Midbrain (tissue), 1 donor: Measurements from ENCODE around the gene PRELP.
A peak's percentile ranks its signal among the peaks of the same experiment; 100 is the strongest.
"Not testable (repeated sequence)": the region's sequence is repeated elsewhere in the genome, so short reads cannot be mapped to it uniquely, and the experiment has no call there.

Source experiments
- DNase-seq: peaks from one replicate; lab custom pipeline; 2025; lab: John Stamatoyannopoulos, UW

PRELP gene

GRCh38 chr1:203506858-203507626 is 31.4 kb downstream of the PRELP start:
- no peak for DNase-seq

GRCh38 chr1:203507759-203508158 is 32.2 kb downstream of the PRELP start:
- DNase-seq: no peak

GRCh38 chr1:203508463-203509073 is 33.0 kb downstream of the PRELP start:
- peak; percentile 27 for DNase-seq

- no peak for DNase-seq
These were observed 33.5 kb downstream of the PRELP start for GRCh38 chr1:203509135-203509534.

DNA sequence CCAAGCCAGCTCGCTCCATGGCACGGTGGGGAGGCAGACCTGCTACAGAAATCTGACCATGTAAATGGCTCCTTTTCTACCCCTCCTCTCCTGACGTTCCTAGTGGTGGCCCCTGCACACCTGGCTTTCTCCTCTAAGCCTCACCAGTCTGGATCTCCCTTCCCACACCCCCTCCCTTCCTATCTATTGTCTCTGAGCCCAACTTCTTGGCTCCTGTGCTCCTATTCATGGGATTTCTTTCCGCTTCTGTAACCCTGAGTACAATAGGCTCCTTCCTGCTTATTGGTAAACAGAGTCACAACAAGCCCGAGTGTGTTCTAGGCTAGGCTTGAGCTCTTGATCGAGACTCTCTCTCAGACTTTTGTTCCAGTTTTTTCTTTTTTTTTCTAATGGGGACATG is 35.9 kb downstream of the PRELP start:
- no peak for DNase-seq

- DNase-seq: no peak
These were observed 36.3 kb downstream of the PRELP start for GRCh38 chr1:203511930-203512329.

DNA sequence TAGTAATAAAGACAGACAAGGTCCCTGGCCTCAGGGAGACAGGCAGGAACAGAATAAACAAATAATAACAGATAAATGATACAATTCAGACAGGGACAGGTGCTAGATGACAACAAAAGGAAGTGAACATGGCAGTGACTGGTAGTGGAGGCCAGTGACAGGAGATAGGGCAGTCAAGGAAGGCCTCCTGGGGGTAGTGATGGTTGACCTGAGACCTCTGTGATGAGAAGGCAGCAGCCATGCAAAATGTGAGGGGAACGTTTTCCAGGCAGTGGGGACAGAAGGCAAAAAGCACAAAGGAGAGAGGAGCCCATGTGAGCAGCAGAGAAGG is 36.9 kb downstream of the PRELP start:
- DNase-seq: no peak

- no peak for DNase-seq
These were observed 37.4 kb downstream of the PRELP start for GRCh38 chr1:203512848-203513584.

GRCh38 chr1:203513585-203514031 is 38.0 kb downstream of the PRELP start:
- DNase-seq: no peak

- DNase-seq: no peak
These were observed 40.6 kb downstream of the PRELP start for GRCh38 chr1:203516184-203516583.

- DNase-seq: no peak
These were observed 41.3 kb downstream of the PRELP start for GRCh38 chr1:203516906-203517305.

DNA sequence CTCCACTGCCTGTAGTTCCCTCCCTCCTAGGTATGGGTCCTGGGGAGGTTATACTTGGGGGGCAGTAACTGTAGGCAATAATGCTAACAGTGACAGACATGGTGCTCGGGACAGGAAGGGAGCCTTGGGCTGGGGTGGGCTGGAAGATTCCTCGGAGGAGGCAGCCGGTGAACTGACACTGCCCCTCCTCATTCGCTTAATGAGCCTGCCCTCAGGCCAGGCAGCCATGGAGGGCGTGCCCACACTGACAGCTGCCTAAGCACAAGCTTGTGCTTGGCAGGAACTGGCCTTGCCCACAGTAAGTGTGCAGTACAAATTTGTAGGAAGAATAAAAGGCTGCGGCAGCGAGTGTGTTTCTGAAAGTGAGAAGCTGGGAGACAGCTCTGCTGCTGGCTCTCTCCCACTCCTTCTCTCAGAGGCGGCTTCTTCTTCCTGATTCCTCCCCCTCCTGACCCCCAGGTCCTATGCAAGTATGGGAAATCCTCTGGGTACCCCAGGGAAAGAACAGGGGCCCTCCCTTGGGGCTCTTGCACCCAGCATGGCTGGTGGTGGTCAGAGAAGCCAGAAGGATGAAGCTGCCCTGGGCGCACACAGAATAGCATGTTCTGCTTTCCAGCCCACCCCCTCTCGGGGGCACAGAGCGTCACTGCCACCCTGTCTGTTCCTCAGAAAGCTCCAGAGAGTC is 42.0 kb downstream of the PRELP start:
- DNase-seq: no peak

DNA sequence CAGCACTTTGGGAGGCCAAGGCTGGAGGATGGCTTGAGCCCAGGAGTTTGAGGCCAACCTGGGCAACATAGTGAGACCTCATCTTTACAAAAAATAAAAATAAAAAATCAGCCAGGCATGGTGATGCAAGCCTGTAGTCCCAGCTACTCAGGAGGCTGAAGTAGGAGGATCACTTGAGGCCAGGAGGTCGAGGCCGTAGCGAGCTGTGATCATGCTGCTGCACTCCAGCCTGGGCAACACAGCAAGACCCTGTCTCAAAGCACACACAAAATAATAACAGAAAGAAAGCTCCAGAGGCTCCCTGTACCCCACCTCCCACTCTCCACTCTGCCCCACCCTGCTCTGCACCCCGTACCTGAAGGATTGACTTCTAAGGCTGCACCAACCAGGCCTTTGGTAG is 42.5 kb downstream of the PRELP start:
- DNase-seq: not testable (repeated sequence)

DNA sequence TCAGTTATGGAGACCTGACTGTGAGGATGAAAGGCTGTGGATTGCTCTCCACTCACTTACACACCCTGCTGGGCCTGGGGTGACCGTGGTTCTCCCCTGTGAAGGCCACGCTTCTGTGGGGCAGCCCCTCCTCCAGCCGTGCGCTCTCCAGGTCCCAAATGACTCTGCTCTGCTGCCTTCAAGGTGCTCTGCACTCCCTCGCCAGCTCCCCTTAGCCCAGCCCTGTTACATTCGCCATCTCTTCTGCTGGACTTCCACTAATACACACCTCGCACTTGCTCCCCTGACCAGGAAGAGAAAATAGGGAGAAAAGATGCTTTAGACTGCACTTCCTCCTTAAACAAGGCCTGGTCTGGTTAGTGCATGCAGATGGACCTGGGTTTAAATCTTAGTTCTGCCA is 42.9 kb downstream of the PRELP start:
- no peak for DNase-seq

GRCh38 chr1:203519053-203519840 is 43.6 kb downstream of the PRELP start:
- DNase-seq: no peak

DNA sequence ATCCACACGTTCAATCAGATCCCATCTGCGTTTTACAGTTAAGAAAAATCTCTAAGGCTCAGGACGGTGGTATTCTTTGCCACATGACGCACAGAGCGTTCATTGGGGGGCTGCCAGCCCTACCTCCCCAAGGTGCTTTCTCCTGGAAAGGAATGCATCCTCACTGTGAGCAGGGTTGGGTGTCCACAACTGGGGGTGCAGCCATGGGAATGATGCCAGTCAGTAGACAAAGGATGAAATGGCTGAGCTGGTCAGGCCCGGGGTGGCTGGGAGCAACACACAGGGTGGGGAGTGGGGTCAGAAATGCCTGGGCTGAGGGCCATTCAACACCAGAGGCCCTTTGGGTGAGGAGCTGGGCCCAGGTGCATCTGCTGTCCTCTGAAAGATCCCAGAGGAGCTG is 44.3 kb downstream of the PRELP start:
- DNase-seq: no peak

DNA sequence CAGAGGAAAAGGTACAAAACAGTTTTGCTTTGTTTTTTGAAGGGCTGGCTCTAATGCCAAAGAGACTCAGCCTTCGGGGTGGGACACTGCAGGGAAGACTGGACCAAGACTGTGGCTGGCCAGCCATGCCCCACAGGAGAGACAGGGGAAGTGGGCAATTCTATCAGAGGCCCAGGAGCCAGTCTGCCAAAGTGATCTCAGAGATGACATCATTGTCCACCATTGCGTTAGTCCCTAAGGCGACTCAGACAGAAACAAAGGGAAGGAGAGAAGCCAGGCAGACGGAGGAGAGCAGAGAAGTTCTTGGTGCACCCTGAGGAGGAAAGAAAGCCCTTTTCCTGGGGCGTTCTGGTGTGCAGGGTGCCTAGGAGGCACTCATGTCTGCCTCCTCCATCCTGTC is 44.7 kb downstream of the PRELP start:
- no peak for DNase-seq

DNA sequence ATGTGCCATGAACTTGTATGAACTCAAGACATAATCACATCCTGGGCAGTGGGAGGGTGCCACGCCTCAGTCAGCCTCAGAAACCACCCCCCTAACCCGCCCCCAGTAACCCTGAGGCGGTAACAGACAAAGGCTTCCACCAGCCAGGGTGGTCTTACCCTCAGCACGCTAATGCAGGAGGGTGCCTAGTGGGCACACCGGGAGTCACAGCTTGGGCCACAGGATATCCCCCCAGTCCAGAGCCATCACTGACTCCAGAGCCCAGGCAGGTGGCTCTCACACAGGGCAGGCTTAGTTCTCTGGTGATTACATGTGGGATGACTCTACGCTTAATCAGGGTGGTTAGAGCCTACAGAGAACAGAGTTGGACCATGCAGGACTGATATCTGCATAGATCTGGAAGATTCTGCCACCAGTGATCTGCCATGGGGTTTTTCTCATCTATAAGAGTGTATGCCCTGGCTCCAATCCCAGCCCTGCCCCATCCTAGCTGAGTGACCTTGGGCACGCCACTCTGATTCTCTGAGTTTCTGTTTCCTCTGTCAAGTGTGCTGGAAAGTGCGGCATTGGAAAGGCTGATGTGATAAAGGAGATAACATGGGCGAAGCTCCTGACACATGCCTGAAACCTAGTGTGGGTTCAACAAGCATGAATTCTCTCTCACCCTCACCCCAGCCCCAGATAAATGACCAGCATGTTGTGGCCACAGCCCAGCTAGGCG is 45.6 kb downstream of the PRELP start:
- no peak for DNase-seq

DNA sequence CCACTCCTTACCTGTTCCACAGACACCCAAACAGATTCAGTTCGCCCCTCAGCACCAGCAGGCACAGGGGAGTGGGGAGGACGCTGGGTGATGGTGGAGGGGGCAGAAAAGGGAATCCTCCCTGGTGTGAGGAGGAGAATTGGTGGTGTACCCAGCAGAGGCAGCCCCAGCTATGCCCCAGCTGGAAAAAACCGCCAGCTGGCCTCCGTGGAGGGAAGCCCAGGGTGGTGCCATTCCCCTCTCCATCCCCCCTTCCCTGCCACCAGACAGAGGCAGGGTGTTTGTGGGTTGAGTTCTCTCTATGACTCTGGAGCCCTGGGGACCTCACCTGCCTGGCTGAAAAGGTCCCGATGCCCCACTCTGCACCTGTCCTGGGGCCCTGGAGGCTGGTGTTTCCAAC is 46.2 kb downstream of the PRELP start:
- DNase-seq: no peak

- DNase-seq: no peak
These were observed 46.6 kb downstream of the PRELP start for GRCh38 chr1:203522237-203522636.

DNA sequence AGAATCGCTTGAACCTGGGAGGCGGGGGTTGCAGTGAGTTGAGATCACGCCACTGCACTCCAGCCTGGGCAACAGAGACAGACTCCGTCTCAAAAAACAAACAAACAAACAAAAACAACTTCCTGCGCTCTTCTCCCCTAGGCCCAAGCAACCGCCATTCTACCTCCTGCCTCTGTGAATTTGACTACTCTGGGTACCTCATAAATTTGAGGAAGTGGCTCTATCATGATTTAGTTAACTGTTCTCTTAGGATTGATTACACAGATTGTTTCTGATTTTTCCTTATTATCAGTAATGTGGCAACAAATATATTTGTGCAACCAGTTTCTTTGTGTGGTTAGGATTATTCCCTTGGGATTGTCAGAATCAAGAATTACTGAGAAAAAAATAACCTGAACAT is 48.1 kb downstream of the PRELP start:
- DNase-seq: no peak
